ENCODE results near the gene CCDC116. TPM values are rescaled to one million over a fixed set of nuclear protein-coding genes. Genes with fewer than 3 reads are reported as not detected.
"Not testable (repeated sequence)": the region's sequence is repeated elsewhere in the genome, so short reads cannot be mapped to it uniquely, and the experiment has no call there.

CCDC116 gene
- total RNA-seq, 1 experiment from 2014 or later: 0.33 TPM

- DNase-seq (ENCODE audit: low spot score): peak; percentile 84
Measured at GRCh38 chr22:21652010-21652546, 19.5 kb downstream of the CCDC116 start.

GRCh38 chr22:21652547-21653545 is 20.3 kb downstream of the CCDC116 start:
- no peak for DNase-seq (ENCODE audit: low spot score)

- DNase-seq (ENCODE audit: low spot score): no peak
Measured at GRCh38 chr22:21657020-21657359, 24.4 kb downstream of the CCDC116 start.

- DNase-seq (ENCODE audit: low spot score): peak; percentile 72
Measured at GRCh38 chr22:21657360-21658032, 24.9 kb downstream of the CCDC116 start.

GRCh38 chr22:21659864-21660525 is 27.4 kb downstream of the CCDC116 start:
- no peak for DNase-seq (ENCODE audit: low spot score)

GRCh38 chr22:21660904-21661303 is 28.3 kb downstream of the CCDC116 start:
- no peak for DNase-seq (ENCODE audit: low spot score)

GRCh38 chr22:21661991-21662390 is 29.4 kb downstream of the CCDC116 start:
- DNase-seq (ENCODE audit: low spot score): no peak

- DNase-seq (ENCODE audit: low spot score): no peak
Measured at GRCh38 chr22:21663738-21664137, 31.2 kb downstream of the CCDC116 start.

- DNase-seq (ENCODE audit: low spot score): no peak
Measured at GRCh38 chr22:21665047-21665851, 32.7 kb downstream of the CCDC116 start.

- no peak for DNase-seq (ENCODE audit: low spot score)
Measured at GRCh38 chr22:21666786-21667185, 34.2 kb downstream of the CCDC116 start.

- DNase-seq (ENCODE audit: low spot score): no peak
Measured at GRCh38 chr22:21669026-21669425, 36.5 kb downstream of the CCDC116 start.

GRCh38 chr22:21672107-21672629 is 39.6 kb downstream of the CCDC116 start:
- no peak for DNase-seq (ENCODE audit: low spot score)

- DNase-seq (ENCODE audit: low spot score): no peak
Measured at GRCh38 chr22:21673534-21674321, 41.2 kb downstream of the CCDC116 start.

GRCh38 chr22:21674638-21675245 is 42.2 kb downstream of the CCDC116 start:
- DNase-seq (ENCODE audit: low spot score): no peak

GRCh38 chr22:21677606-21678443 is 45.3 kb downstream of the CCDC116 start:
- DNase-seq (ENCODE audit: low spot score): no peak

- not testable (repeated sequence) for DNase-seq (ENCODE audit: low spot score)
Measured at GRCh38 chr22:21678842-21679241, 46.3 kb downstream of the CCDC116 start.

- no peak for DNase-seq (ENCODE audit: low spot score)
Measured at GRCh38 chr22:21679383-21679782, 46.8 kb downstream of the CCDC116 start.

- DNase-seq (ENCODE audit: low spot score): no peak
Measured at GRCh38 chr22:21680830-21681565, 48.4 kb downstream of the CCDC116 start.
